BE2C (cell line): ENCODE measurements around the gene TEX13B.

Source experiments
- DNase-seq: peaks from one replicate; pipeline ENCODE4 v3.0.0-alpha.2; 2020
- H3K27me3 ChIP-seq: fragments of 250-450 bp; sonication (Bioruptor Pico); 2 replicates; pipeline ENCODE4 v1.5.1; 2020; ENCODE audit warnings: mild to moderate bottlenecking
- H3K36me3 ChIP-seq: fragments of 250-450 bp; sonication (Bioruptor Pico); 2 replicates; pipeline ENCODE4 v1.5.1; 2020; ENCODE audit warnings: mild to moderate bottlenecking
- H3K4me1 ChIP-seq: fragments of 250-450 bp; sonication (Bioruptor Pico); 2 replicates; pipeline ENCODE4 v1.5.1; 2020
- H3K4me3 ChIP-seq: 2 replicates; pipeline ENCODE4 v1.5.1; 2011; ENCODE audit warnings: low read depth, low read length
- H3K9me3 ChIP-seq: fragments of 250-450 bp; sonication (Bioruptor Pico); 2 replicates; pipeline ENCODE4 v1.5.1; 2020
- TF ChIP-seq, protein P1 (sequence below): IDR thresholded peaks from 2 replicates; pipeline ENCODE4 v1.5.1; 2012; ENCODE audit warnings: mild to moderate bottlenecking, low read depth, low read length

TEX13B gene

GRCh38 chrX:108022491-108023089 lies 40.4 kb upstream of the TEX13B start:
- no peaks in the 10 kb centered on the region for H3K36me3 ChIP-seq
- no peaks in the 10 kb centered on the region for H3K4me1 ChIP-seq
- DNase-seq: no peak
- no peaks in the 10 kb centered on the region for H3K9me3 ChIP-seq
- TF ChIP-seq, protein P1, sequence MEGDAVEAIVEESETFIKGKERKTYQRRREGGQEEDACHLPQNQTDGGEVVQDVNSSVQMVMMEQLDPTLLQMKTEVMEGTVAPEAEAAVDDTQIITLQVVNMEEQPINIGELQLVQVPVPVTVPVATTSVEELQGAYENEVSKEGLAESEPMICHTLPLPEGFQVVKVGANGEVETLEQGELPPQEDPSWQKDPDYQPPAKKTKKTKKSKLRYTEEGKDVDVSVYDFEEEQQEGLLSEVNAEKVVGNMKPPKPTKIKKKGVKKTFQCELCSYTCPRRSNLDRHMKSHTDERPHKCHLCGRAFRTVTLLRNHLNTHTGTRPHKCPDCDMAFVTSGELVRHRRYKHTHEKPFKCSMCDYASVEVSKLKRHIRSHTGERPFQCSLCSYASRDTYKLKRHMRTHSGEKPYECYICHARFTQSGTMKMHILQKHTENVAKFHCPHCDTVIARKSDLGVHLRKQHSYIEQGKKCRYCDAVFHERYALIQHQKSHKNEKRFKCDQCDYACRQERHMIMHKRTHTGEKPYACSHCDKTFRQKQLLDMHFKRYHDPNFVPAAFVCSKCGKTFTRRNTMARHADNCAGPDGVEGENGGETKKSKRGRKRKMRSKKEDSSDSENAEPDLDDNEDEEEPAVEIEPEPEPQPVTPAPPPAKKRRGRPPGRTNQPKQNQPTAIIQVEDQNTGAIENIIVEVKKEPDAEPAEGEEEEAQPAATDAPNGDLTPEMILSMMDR: no peak
- no peaks in the 10 kb centered on the region for H3K27me3 ChIP-seq
- no peak overlapping the region for H3K4me3 ChIP-seq

- Histone ChIP-seq H3K27me3 (no peaks in the 10 kb centered on the region), H3K9me3 (no peaks in the 10 kb centered on the region), H3K36me3 (no peaks in the 10 kb centered on the region), H3K4me1 (no peaks in the 10 kb centered on the region), H3K4me3 (no peak overlapping the region)
- TF ChIP-seq, protein P1: peak; percentile 43
- DNase-seq: no peak
Observed at GRCh38 chrX:108020631-108021030, 38.5 kb upstream of the TEX13B start.

- no peaks in the 10 kb centered on the region for H3K4me1 ChIP-seq
- no peaks in the 10 kb centered on the region for H3K9me3 ChIP-seq
- no peak for DNase-seq
- H3K36me3 ChIP-seq: no peaks in the 10 kb centered on the region
- no peak overlapping the region for H3K4me3 ChIP-seq
- H3K27me3 ChIP-seq: no peaks in the 10 kb centered on the region
- TF ChIP-seq, protein P1: no peak
Observed at GRCh38 chrX:108019382-108019875, 37.3 kb upstream of the TEX13B start.

GRCh38 chrX:108018656-108019381 lies 36.6 kb upstream of the TEX13B start:
- no peak for DNase-seq
- Histone ChIP-seq H3K36me3 (no peaks in the 10 kb centered on the region), H3K27me3 (no peaks in the 10 kb centered on the region), H3K4me1 (no peaks in the 10 kb centered on the region), H3K4me3 (no peak overlapping the region), H3K9me3 (no peaks in the 10 kb centered on the region)
- TF ChIP-seq, protein P1: no peak

- no peaks in the 10 kb centered on the region for H3K4me1 ChIP-seq
- peak; percentile 35 for DNase-seq
- H3K9me3 ChIP-seq: no peaks in the 10 kb centered on the region
- no peaks in the 10 kb centered on the region for H3K27me3 ChIP-seq
- H3K36me3 ChIP-seq: no peaks in the 10 kb centered on the region
- no peak overlapping the region for H3K4me3 ChIP-seq
- TF ChIP-seq, protein P1: peak; percentile 67
Observed at GRCh38 chrX:108001218-108001814, 19.1 kb upstream of the TEX13B start.

DNA sequence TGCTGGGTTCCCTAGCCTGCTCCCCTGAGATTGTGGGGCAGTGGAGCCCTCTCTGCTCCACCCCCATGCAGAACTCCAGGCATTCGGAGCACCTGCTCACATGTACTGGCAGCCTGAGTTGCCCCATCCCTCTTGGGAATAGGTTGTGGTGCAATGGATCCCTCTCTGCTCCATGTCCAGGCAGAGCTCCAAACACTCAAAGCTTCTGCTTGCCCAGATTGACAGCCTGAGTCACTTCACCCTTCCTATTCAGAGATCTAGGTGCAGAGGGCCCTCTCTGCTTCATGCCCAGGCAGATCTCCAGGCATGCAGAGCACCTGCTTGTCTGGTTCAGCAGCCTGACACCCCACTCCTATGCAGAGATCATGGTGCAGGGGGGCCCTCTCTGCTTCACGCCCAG lies 18.6 kb upstream of the TEX13B start:
- Histone ChIP-seq H3K4me1 (no peaks in the 10 kb centered on the region), H3K36me3 (no peaks in the 10 kb centered on the region), H3K9me3 (no peaks in the 10 kb centered on the region), H3K4me3 (no peak overlapping the region), H3K27me3 (no peaks in the 10 kb centered on the region)
- no peak for DNase-seq
- TF ChIP-seq, protein P1: no peak
